PFSK-1 (cell line): ENCODE data around the gene GPC6. TPM values are rescaled to one million over a fixed set of nuclear protein-coding genes. Genes with fewer than 3 reads are reported as not detected.

Source experiments
- FOXP2 ChIP-seq: optimal IDR thresholded peaks from 2 replicates; pipeline ENCODE3; 2011; ENCODE audit warnings: borderline replicate concordance, control low read depth, inconsistent platforms; ENCODE audit not compliant: insufficient read depth; ENCODE audit errors: extremely low read length, extremely low read depth
- POLR2AphosphoS5 ChIP-seq: IDR thresholded peaks from 2 replicates; pipeline ENCODE4 v1.6.1; 2012; ENCODE audit warnings: low read depth, mild to moderate bottlenecking, control low read depth, low read length, moderate library complexity
- SIN3A ChIP-seq: IDR thresholded peaks from 2 replicates; pipeline ENCODE4 v1.6.1; 2012; ENCODE audit warnings: mild to moderate bottlenecking, low read length, moderate library complexity, borderline replicate concordance; ENCODE audit not compliant: insufficient read depth
- TAF1 ChIP-seq: IDR thresholded peaks from 2 replicates; pipeline ENCODE4 v1.6.1; 2012; ENCODE audit warnings: low read length, control low read depth, borderline replicate concordance; ENCODE audit not compliant: insufficient read depth
- polyA plus RNA-seq: library from polyadenylated mRNA; unstranded; fragments of >200 nt; gene quantifications from one replicate; pipeline ENCODE4 v1.2.1, GENCODE V29; 2012; ENCODE audit warnings: low read depth, missing spikeins; ENCODE audit not compliant: insufficient read length
- TF ChIP-seq, protein P1 (sequence below), 2 experiments: IDR thresholded peaks; 2 replicates each; pipeline versions ENCODE4 v1.6.1 to v1.8.0; 2011 to 2012; ENCODE audit warnings: low read depth in 2 of 2, low read length in 2 of 2, control low read depth in 1 of 2, inconsistent platforms in 1 of 2, mild to moderate bottlenecking in 1 of 2, moderate library complexity in 1 of 2; ENCODE audit not compliant: insufficient read depth in 1 of 2

GPC6 gene
- 28.0 TPM for polyA plus RNA-seq

DNA sequence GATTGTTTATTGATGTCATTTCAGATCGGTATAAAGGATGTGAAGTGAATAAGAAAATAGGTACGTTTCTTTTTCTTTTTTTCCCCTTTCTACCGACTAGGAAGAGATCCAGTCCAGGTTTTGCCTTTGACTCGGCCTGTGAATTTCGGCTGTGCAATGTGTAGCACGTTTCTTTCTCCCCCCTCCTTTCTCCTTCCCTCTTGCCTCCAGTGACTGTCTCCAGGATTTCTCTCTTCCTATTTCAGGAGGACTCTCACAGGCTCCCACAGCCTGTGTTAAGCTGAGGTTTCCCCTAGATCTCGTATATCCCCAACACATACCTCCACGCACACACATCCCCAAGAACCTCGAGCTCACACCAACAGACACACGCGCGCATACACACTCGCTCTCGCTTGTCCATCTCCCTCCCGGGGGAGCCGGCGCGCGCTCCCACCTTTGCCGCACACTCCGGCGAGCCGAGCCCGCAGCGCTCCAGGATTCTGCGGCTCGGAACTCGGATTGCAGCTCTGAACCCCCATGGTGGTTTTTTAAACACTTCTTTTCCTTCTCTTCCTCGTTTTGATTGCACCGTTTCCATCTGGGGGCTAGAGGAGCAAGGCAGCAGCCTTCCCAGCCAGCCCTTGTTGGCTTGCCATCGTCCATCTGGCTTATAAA is at the start of gene GPC6:
GPC6 (plus strand) TSS at position 185 of the 657 bp plus-strand sequence.
- TF ChIP-seq POLR2AphosphoS5 (peak; percentile 89; the same call in 1 of the 2 replicates), FOXP2 (peak; percentile 10), SIN3A (0 out of 2 replicates have a peak, but pooled peaks have one; percentile 66), TAF1 (peak; percentile 94)
- TF ChIP-seq, protein P1, sequence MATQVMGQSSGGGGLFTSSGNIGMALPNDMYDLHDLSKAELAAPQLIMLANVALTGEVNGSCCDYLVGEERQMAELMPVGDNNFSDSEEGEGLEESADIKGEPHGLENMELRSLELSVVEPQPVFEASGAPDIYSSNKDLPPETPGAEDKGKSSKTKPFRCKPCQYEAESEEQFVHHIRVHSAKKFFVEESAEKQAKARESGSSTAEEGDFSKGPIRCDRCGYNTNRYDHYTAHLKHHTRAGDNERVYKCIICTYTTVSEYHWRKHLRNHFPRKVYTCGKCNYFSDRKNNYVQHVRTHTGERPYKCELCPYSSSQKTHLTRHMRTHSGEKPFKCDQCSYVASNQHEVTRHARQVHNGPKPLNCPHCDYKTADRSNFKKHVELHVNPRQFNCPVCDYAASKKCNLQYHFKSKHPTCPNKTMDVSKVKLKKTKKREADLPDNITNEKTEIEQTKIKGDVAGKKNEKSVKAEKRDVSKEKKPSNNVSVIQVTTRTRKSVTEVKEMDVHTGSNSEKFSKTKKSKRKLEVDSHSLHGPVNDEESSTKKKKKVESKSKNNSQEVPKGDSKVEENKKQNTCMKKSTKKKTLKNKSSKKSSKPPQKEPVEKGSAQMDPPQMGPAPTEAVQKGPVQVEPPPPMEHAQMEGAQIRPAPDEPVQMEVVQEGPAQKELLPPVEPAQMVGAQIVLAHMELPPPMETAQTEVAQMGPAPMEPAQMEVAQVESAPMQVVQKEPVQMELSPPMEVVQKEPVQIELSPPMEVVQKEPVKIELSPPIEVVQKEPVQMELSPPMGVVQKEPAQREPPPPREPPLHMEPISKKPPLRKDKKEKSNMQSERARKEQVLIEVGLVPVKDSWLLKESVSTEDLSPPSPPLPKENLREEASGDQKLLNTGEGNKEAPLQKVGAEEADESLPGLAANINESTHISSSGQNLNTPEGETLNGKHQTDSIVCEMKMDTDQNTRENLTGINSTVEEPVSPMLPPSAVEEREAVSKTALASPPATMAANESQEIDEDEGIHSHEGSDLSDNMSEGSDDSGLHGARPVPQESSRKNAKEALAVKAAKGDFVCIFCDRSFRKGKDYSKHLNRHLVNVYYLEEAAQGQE (IDR thresholded peaks at IDR 0.05; ENCODE audit: insufficient read depth in 1 of 2, low read depth in 2 of 2, low read length in 2 of 2): peak in 1 of 2 experiments; percentile 66; a peak in 2 of 4 replicates

DNA sequence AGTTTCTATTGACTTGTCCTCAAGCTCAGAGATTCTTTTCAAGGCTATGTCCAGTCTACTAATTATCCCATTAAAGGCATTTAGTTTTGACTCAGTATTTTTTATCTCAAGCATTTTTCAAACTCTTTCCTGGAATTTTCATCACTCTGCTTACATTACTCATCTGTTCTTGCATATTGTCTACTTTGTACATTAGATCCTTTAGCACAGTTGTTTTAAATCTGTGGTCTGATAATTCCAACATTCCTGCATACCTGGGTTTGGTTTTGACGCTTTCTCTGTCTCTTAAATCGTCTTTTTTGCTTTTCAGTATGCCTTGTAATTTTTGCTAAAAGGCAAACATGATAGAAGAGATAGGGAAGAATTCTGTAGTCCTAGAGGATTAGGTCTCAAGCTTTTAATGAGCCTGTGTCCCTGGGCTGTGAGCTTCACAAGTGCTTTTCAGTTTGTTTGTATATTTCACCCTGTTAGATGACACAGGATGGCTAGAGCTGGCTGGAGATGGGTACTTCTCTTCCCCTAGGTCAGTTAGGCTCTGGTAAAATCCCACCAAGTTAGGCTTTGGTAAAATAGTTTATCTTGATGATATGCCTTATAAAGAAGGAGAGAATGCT is 46.1 kb upstream of the GPC6 start:
- TF ChIP-seq FOXP2 (no peak), POLR2AphosphoS5 (no peak), TAF1 (no peak), SIN3A (no peak)
- TF ChIP-seq, protein P1 (IDR thresholded peaks at IDR 0.05; ENCODE audit: insufficient read depth in 1 of 2, low read depth in 2 of 2, low read length in 2 of 2): no peak

DNA sequence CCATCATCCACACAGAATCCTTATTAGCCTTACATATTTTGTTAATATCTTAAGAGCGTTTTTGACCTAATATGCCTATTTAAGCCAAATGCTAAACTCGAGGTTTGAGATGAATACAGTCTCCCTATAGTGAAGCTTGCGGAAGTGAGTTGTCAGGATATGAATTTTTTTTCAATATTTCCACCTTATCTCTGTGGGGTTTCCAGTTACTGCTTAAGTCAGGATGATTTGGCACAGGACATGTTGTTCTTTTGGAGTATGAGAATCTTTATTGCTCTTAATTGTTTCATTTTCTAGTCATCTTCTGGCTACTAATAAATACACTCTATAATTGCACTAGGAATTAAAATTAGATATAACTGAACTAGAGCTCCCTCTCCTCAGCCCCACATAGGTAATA is 44.2 kb upstream of the GPC6 start:
- TF ChIP-seq FOXP2 (no peak), SIN3A (no peak), TAF1 (no peak), POLR2AphosphoS5 (no peak)
- TF ChIP-seq, protein P1 (IDR thresholded peaks at IDR 0.05; ENCODE audit: insufficient read depth in 1 of 2, low read depth in 2 of 2, low read length in 2 of 2): no peak

DNA sequence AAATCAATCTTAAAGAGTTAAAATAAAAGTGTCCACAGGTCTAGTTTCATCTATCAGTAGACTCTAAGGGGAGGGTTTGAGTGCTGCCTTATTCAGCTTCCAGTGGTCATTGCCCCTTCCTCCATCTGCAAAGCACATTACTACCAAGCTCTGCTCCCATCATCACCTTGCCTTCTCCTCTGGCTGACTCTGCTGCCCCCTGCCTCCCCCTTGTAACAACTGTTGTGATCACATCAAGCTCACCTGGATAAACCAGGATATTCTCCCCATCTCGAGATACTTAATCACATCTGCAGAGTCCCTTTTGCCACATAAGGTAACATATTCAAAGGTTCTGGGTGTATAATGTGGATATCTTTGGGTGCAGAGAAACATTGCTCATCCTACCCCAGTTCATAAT is 43.3 kb upstream of the GPC6 start:
- TF ChIP-seq, protein P1 (IDR thresholded peaks at IDR 0.05; ENCODE audit: insufficient read depth in 1 of 2, low read depth in 2 of 2, low read length in 2 of 2): no peak
- TF ChIP-seq SIN3A: no peak
- no peak for TF ChIP-seq POLR2AphosphoS5
- TF ChIP-seq FOXP2: no peak
- no peak for TF ChIP-seq TAF1
